GM12878 (cell line): ENCODE data around the gene THNSL1.

Source experiments
- ATF7 ChIP-seq: fragments of 450-650 bp; IDR thresholded peaks from 2 replicates; pipeline ENCODE4 v1.6.1; 2016; ENCODE audit warnings: low read depth, mild to moderate bottlenecking
- CREM ChIP-seq: IDR thresholded peaks from 2 replicates; pipeline ENCODE4 v1.6.1; 2014; ENCODE audit warnings: antibody characterized with exemption, low read depth
- CTCF ChIP-seq, 3 experiments: IDR thresholded peaks in 2 of 3; conservative IDR thresholded peaks in 1 of 3; 2 replicates each; pipeline ENCODE4 v1.5.1; 2011; ENCODE audit warnings: low read depth in 3 of 3, low read length in 3 of 3, mild to moderate bottlenecking in 3 of 3, control low read depth in 2 of 3, moderate library complexity in 2 of 3, inconsistent platforms in 1 of 3, mixed read lengths in 1 of 3; ENCODE audit not compliant: control insufficient read depth in 2 of 3, insufficient read depth in 1 of 3; ENCODE audit errors: extremely low read depth in 1 of 3
- EGR1 ChIP-seq, 2 experiments: IDR thresholded peaks; 1 replicate in 1 of 2; 2 replicates in 1 of 2; pipeline ENCODE4 v1.6.1; 2011 to 2012; ENCODE audit warnings: low read depth in 2 of 2, low read length in 2 of 2, borderline replicate concordance in 1 of 2, mild to moderate bottlenecking in 1 of 2, moderate library complexity in 1 of 2
- IRF4 ChIP-seq: IDR thresholded peaks from 2 replicates; pipeline ENCODE4 v1.6.1; 2011; ENCODE audit warnings: low read depth, low read length
- KAT2A ChIP-seq: conservative IDR thresholded peaks from 2 replicates; pipeline ENCODE4 v1.6.1; 2011; ENCODE audit warnings: low read depth, low read length; ENCODE audit not compliant: control insufficient read depth
- MYC ChIP-seq: IDR thresholded peaks from 2 replicates; pipeline ENCODE4 v1.6.1; 2011; ENCODE audit warnings: mild to moderate bottlenecking, low read length, moderate library complexity, inconsistent platforms; ENCODE audit not compliant: insufficient read depth, insufficient replicate concordance, insufficient read length, severe bottlenecking
- PRDM15 ChIP-seq: fragments of 450-650 bp; formaldehyde crosslinking; IDR thresholded peaks from 2 replicates; pipeline ENCODE4 v1.4.0; 2020; ENCODE audit warnings: mild to moderate bottlenecking, moderate library complexity
- SP1 ChIP-seq: IDR thresholded peaks from one replicate; pipeline ENCODE4 v1.6.1; 2011; ENCODE audit warnings: low read depth, low read length
- YY1 ChIP-seq: IDR thresholded peaks from 2 replicates; pipeline ENCODE4 v1.6.1; 2011; ENCODE audit warnings: low read depth, mild to moderate bottlenecking, low read length

- no peak for TF ChIP-seq EGR1 (IDR thresholded peaks at IDR 0.05; ENCODE audit: borderline replicate concordance in 1 of 2, low read depth in 2 of 2, low read length in 2 of 2)
- no peak for TF ChIP-seq PRDM15 (CRISPR knock-in tag)
- TF ChIP-seq KAT2A = no peak
- no peak for TF ChIP-seq CREM
- no peak for TF ChIP-seq CTCF (IDR thresholded peaks at IDR 0.05 in 2 of 3, conservative IDR thresholded peaks at IDR 0.05 in 1 of 3; ENCODE audit: control insufficient read depth in 2 of 3, extremely low read depth in 1 of 3, insufficient read depth in 1 of 3, low read depth in 3 of 3, low read length in 3 of 3)
- no peak for TF ChIP-seq MYC
- TF ChIP-seq YY1 = no peak
- no peak for TF ChIP-seq SP1
- no peak for TF ChIP-seq IRF4
- TF ChIP-seq ATF7 = no peak
Measured at GRCh38 chr10:25047088-25047487, 30.7 kb downstream of the THNSL1 start.
